NCI-H2227 (cell line): ENCODE data around the gene IREB2.

Source experiments
- DNase-seq: peaks from one replicate; lab custom pipeline; 2025; ENCODE audit not compliant: unreplicated experiment; lab: John Stamatoyannopoulos, UW

Gene IREB2

GRCh38 chr15:78540141-78540870 is 102.3 kb downstream of the IREB2 start, which contains the start of gene PSMA4:
TSS of gene PSMA4 (plus strand) at chr15:78540444. CDS start at chr15:78541928, 1,484 bp downstream.
- DNase-seq: peak; percentile 92

GRCh38 chr15:78540871-78541743 is 103.1 kb downstream of the IREB2 start:
- DNase-seq: no peak

GRCh38 chr15:78541744-78542034 is 103.7 kb downstream of the IREB2 start:
- DNase-seq: no peak

- no peak for DNase-seq
Measured at GRCh38 chr15:78542647-78543046, 104.6 kb downstream of the IREB2 start.

DNA sequence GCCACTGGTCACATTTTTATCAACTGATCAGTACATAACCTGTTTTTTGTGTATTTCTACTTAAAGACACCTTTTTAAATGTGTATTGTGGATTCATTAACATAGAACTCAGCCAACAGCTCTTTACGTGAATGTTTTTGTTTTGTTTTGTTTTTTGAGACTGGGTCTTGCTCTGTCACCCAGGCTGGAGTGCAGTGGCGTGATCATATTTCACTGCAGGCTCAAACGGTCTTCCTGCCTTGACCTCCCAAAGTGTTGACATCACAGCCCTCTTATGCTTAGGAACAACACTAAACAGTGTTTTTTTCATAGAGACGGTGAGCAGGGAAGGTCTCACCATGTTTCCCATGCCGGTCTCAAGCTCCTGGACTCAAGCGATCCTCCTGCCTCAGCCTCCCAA is 112.2 kb downstream of the IREB2 start:
- no peak for DNase-seq

DNA sequence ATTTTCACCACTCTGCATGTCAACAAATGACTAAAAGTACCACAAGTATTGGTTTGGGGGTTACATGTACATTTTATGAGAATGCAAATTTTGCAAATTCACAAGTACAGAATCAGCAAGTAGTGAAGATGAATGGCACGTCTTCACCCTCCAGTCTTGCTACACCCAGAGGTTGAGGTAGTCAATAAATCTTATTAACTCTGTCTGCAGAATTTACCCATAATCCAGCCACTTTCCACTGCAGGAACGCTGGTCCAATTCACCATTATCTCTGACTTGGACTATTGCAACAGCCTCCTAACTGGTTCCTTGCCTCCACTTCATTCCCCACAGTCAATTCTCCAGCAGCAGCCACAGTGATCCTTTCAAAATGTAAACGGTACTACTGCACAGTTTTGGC is 112.8 kb downstream of the IREB2 start:
- DNase-seq: no peak
